Progenitor cell of endocrine pancreas (in vitro differentiated cells): ENCODE results near the gene CAMK2D. TPM values are rescaled to one million over a fixed set of nuclear protein-coding genes. Genes with fewer than 3 reads are reported as not detected.

ENCODE experiments used
- DNase-seq: peaks from one replicate; pipeline ENCODE4 v3.0.0; 2021; ENCODE audit warnings: low spot score; ENCODE audit not compliant: unreplicated experiment
- H3K27ac Mint-ChIP-seq: 2 replicates; pipeline ENCODE4 v1.8.0; 2021; ENCODE audit warnings: mild to moderate bottlenecking, moderate library complexity, mixed read lengths
- H3K27me3 Mint-ChIP-seq: 2 replicates; pipeline ENCODE4 v1.8.0; 2021; ENCODE audit warnings: mixed read lengths
- H3K36me3 Mint-ChIP-seq: 2 replicates; pipeline ENCODE4 v1.8.0; 2022; ENCODE audit warnings: mixed read lengths; ENCODE audit not compliant: insufficient read depth
- H3K4me1 Mint-ChIP-seq: 2 replicates; pipeline ENCODE4 v1.8.0; 2021; ENCODE audit warnings: low read depth, mixed read lengths
- H3K4me3 Mint-ChIP-seq: 2 replicates; pipeline ENCODE4 v1.8.0; 2021; ENCODE audit warnings: low read depth, mild to moderate bottlenecking, moderate library complexity, mixed read lengths
- H3K9me3 Mint-ChIP-seq: 2 replicates; pipeline ENCODE4 v1.8.0; 2021; ENCODE audit warnings: low read depth, mixed read lengths
- CTCF ChIP-seq: fragments of 200-600 bp; sonication (generic); IDR thresholded peaks from one replicate; pipeline ENCODE4 v1.5.0; 2021; ENCODE audit warnings: antibody characterized with exemption, mild to moderate bottlenecking; ENCODE audit not compliant: unreplicated experiment
- total RNA-seq: library from RNA; stranded (reverse); gene quantifications from 2 replicates; pipeline ENCODE4 v1.2.1, GENCODE V29; 2021

CAMK2D gene
- total RNA-seq, 1 donor from 2014 or later, result 74.4 TPM

- no peak for TF ChIP-seq CTCF
- H3K27ac Mint-ChIP-seq, result no peak overlapping the region
- H3K27me3 Mint-ChIP-seq, result no peaks in the 10 kb centered on the region
- no peak for DNase-seq
- peaks cover 2% of the 10 kb centered on the region for H3K4me1 Mint-ChIP-seq
- H3K9me3 Mint-ChIP-seq, result no peaks in the 10 kb centered on the region
- H3K4me3 Mint-ChIP-seq, result no peak overlapping the region
- peaks cover 18% of the 10 kb centered on the region for H3K36me3 Mint-ChIP-seq
Observed at GRCh38 chr4:113502906-113503305, 258.6 kb downstream of the CAMK2D start.

GRCh38 chr4:113502476-113502875 is 259.1 kb downstream of the CAMK2D start:
- Mint-ChIP-seq H3K27me3 (no peaks in the 10 kb centered on the region), H3K4me3 (no peak overlapping the region), H3K27ac (no peak overlapping the region), H3K9me3 (no peaks in the 10 kb centered on the region), H3K4me1 (peaks cover 5% of the 10 kb centered on the region), H3K36me3 (peaks cover 22% of the 10 kb centered on the region)
- no peak for TF ChIP-seq CTCF
- no peak for DNase-seq

GRCh38 chr4:113500424-113500823 is 261.1 kb downstream of the CAMK2D start:
- no peak for TF ChIP-seq CTCF
- Mint-ChIP-seq H3K27ac (no peak overlapping the region), H3K9me3 (peaks cover 5% of the 10 kb centered on the region), H3K4me3 (no peak overlapping the region), H3K4me1 (peaks cover 5% of the 10 kb centered on the region), H3K36me3 (peaks cover 39% of the 10 kb centered on the region), H3K27me3 (no peaks in the 10 kb centered on the region)
- DNase-seq, result no peak

- H3K27me3 Mint-ChIP-seq, result no peaks in the 10 kb centered on the region
- no peak for TF ChIP-seq CTCF
- no peak overlapping the region for H3K27ac Mint-ChIP-seq
- H3K4me1 Mint-ChIP-seq, result peaks cover 5% of the 10 kb centered on the region
- H3K4me3 Mint-ChIP-seq, result no peak overlapping the region
- no peak for DNase-seq
- H3K36me3 Mint-ChIP-seq, result peaks cover 45% of the 10 kb centered on the region
- peaks cover 9% of the 10 kb centered on the region for H3K9me3 Mint-ChIP-seq
Observed at GRCh38 chr4:113499696-113500095, 261.8 kb downstream of the CAMK2D start.

GRCh38 chr4:113499166-113499565 is 262.4 kb downstream of the CAMK2D start:
- no peak for TF ChIP-seq CTCF
- no peak overlapping the region for H3K4me3 Mint-ChIP-seq
- peaks cover 47% of the 10 kb centered on the region for H3K36me3 Mint-ChIP-seq
- peaks cover 9% of the 10 kb centered on the region for H3K9me3 Mint-ChIP-seq
- H3K27ac Mint-ChIP-seq, result no peak overlapping the region
- no peak for DNase-seq
- no peaks in the 10 kb centered on the region for H3K27me3 Mint-ChIP-seq
- H3K4me1 Mint-ChIP-seq, result peaks cover 5% of the 10 kb centered on the region
